ENCODE measurements around the gene GSDMA.

The GSDMA gene

GRCh38 chr17:39960524-39961041, 2.2 kb upstream of the GSDMA start:
- DNase-seq (ENCODE audit: low read depth, low spot score): no peak

GRCh38 chr17:39963829-39964228, 1.0 kb downstream of the GSDMA start:
- no peak for DNase-seq (ENCODE audit: low read depth, low spot score)

GRCh38 chr17:39965017-39965699, 2.4 kb downstream of the GSDMA start:
- DNase-seq (ENCODE audit: low read depth, low spot score): no peak

GRCh38 chr17:39966771-39967170, 4.0 kb downstream of the GSDMA start:
- no peak for DNase-seq (ENCODE audit: low read depth, low spot score)

GRCh38 chr17:39968761-39969160, 6.0 kb downstream of the GSDMA start:
- no peak for DNase-seq (ENCODE audit: low read depth, low spot score)

- DNase-seq (ENCODE audit: low read depth, low spot score): no peak
Measured at GRCh38 chr17:39969375-39969774, 6.6 kb downstream of the GSDMA start.

- no peak for DNase-seq (ENCODE audit: low read depth, low spot score)
Measured at GRCh38 chr17:39970157-39970692, 7.4 kb downstream of the GSDMA start.

GRCh38 chr17:39971076-39971603, 8.3 kb downstream of the GSDMA start:
- DNase-seq (ENCODE audit: low read depth, low spot score): no peak

- DNase-seq (ENCODE audit: low read depth, low spot score): no peak
Measured at GRCh38 chr17:39972271-39972670, 9.5 kb downstream of the GSDMA start.

- no peak for DNase-seq (ENCODE audit: low read depth, low spot score)
Measured at GRCh38 chr17:39973496-39973895, 10.7 kb downstream of the GSDMA start.

- DNase-seq (ENCODE audit: low read depth, low spot score): no peak
Measured at GRCh38 chr17:39974433-39974832, 11.6 kb downstream of the GSDMA start.

GRCh38 chr17:39975801-39976200, 13.0 kb downstream of the GSDMA start:
- no peak for DNase-seq (ENCODE audit: low read depth, low spot score)

- no peak for DNase-seq (ENCODE audit: low read depth, low spot score)
Measured at GRCh38 chr17:39979016-39979670, 16.3 kb downstream of the GSDMA start.

- no peak for DNase-seq (ENCODE audit: low read depth, low spot score)
Measured at GRCh38 chr17:39979893-39980350, 17.1 kb downstream of the GSDMA start.

GRCh38 chr17:39980351-39981206, 17.8 kb downstream of the GSDMA start, which contains the start of gene PSMD3:
Gene PSMD3, plus strand, starts transcription at chr17:39980807. Its CDS starts 164 bp downstream, at chr17:39980971.
- DNase-seq (ENCODE audit: low read depth, low spot score): peak; percentile 93

- no peak for DNase-seq (ENCODE audit: low read depth, low spot score)
Measured at GRCh38 chr17:39981207-39981741, 18.5 kb downstream of the GSDMA start.

GRCh38 chr17:39981766-39982375, 19.1 kb downstream of the GSDMA start:
- no peak for DNase-seq (ENCODE audit: low read depth, low spot score)

- no peak for DNase-seq (ENCODE audit: low read depth, low spot score)
Measured at GRCh38 chr17:39988206-39988810, 25.5 kb downstream of the GSDMA start.

GRCh38 chr17:39994448-39994847, 31.6 kb downstream of the GSDMA start:
- DNase-seq (ENCODE audit: low read depth, low spot score): no peak

GRCh38 chr17:39995438-39995837, 32.6 kb downstream of the GSDMA start:
- no peak for DNase-seq (ENCODE audit: low read depth, low spot score)
